Activated CD8-positive, alpha-beta memory T cell treated with anti-CD3 and anti-CD28 coated beads, Interleukin-2, amount 50 U/mL, for 4 hours (primary cell): ENCODE measurements around the gene BTG4.

Source experiments
- DNase-seq: peaks from one replicate; pipeline ENCODE4 v3.0.0-alpha.2; 2020

Gene BTG4

DNA sequence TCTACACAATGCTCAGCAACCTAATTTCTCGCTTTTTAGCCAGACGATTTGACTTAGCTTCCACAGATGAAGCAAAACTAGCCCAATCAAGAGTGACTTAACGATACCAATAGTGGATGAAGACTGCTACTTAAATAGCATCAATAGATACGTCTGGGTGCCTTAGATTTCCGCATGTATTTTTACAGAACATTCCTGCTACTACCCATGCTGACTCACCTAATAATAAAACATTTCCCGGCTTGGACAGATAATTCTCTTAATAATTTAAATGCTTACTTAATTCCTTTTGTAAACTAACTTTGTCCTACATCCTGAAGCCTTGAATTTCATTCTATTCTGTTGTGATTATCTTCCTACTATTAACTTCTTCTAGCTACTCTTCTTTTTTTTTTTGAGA, 23.1 kb upstream of the BTG4 start:
- no peak for DNase-seq

DNA sequence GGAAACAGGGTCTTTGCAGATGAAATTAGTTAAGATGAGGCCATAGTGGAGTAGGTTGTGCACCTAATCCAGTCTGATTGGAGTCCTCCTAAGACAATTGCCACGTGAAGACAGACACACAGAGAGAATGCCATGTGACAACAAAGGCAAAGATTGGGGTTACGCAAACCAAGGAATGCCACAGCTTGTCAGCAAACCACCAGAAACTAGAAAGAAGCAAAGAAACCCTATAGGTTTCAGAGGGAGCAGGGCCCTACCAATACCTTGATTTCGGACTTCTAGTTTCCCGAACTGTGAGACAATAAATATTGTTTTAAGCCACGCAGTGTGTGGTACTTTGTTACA, 20.2 kb upstream of the BTG4 start:
- DNase-seq = no peak

DNA sequence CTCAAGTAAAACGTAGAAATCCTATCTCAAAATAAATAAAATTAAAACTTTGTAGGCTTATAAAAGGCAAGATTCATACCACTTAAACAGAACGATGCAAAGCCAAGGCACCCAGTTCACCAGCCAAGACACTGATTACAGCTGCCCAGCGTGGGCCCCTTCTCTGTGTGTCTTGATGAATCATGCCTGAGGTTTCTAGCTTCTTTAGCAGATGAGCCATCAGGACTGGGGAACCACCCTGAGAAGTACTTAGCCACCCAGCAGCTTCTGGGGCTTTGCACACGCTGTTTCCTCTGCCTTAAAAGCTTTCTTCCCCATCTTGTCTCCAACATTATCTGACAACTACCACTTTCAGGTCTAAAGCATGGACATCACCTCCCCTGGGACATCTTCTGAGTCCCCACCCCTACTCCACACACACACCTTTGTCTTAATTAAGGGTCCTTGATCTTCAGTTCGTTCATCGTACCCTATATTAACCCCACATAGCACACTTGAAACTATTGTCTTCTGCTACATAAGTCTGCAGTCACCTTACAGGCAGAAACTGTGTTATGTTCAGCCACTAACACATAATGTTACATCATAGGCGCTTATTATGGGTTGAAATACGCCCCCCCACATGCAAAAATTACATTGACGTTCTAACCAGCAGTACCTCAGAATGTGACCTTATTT, 19.6 kb upstream of the BTG4 start:
- DNase-seq = peak; percentile 60

DNA sequence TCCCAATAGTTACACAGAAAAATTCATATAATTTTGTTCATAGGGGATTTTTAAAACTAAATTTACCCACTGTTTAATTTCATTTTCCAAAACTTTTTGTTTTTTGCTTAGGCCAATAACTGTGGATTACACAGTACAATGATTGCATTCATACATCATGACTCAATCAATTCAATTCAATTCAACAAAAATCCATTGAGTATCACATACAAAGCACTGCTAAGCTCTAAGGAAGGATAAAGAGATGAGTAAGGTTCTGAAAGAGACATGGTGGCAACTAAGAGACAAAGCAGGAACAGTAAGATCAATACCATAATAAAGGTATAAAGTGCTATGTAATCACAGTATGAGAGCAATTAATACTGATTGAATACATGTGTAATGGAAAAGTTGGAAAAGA, 18.9 kb upstream of the BTG4 start:
- DNase-seq = no peak

DNA sequence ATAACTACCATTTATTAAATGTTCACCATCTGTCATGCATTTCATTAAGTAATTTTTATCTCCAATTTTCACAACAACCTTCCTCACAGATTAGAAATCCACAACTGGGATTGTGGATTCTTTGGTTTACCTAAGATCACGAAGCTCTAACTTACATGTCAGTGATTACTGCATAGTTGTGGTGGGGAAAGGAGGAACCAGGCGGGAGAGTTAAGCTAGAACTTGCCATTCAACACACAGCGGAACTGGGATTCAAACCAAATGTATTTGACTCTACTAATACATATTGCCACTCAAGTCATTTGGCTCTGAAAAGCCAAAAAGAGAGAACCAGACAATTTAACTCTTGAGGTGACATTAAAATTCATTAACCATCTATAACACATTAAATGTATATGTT, 17.9 kb upstream of the BTG4 start:
- DNase-seq = no peak

DNA sequence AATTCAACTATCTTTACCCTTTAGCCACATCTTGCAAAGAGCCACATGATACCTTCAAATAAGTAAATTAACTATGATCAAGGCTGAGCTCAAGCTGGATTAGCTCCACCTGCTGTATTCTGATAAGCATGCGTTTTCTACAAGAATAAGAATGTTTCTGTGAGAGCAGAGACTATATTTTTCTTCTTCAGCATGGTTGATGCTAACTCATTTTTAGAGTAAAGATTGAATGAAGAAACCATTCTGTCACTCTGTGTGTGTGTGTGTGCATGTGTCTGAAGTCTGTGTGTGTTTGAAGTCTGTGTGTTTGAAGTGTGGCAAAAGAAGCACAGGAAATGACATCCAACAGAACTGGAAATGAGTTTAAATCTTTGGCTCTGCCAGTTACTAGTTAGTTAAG, 16.4 kb upstream of the BTG4 start:
- DNase-seq = no peak

DNA sequence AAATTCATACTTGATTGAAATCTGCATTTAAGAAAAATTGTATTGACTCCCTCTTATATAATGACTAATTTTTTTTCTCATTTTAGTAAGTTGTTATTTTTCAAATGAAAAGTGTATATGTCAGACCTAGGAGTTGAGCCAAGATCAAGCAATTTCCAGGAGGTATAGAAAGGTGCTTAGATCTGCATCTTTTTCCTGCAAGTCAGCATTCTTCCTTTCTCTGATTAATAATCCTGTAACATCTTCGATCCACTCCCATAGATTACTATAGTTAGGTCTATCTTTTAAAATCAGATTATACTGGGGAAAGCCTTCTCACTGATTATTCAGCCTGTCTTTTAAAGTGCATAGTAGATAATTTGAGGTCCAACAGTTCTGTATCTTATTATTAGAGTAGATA, 15.1 kb upstream of the BTG4 start:
- no peak for DNase-seq

DNA sequence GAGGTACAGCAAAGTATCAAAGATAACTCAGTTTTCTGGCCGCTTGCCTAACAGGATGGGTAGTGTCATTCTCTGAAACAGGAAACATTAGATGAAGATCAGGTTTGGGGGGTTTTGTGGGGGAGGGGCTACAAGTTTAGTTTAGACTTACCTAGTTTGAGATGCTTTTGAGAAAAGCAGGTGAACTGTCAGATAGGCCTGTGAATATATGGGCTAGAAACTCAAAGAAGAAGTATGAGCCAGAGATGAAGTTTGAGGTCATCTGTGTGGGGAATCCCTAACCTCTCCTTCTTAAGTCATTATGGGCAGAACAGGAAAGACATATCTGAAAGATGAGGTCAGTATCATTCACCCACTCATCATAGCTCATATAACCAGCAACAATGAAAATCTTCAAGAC, 14.3 kb upstream of the BTG4 start:
- peak; percentile 27 for DNase-seq

DNA sequence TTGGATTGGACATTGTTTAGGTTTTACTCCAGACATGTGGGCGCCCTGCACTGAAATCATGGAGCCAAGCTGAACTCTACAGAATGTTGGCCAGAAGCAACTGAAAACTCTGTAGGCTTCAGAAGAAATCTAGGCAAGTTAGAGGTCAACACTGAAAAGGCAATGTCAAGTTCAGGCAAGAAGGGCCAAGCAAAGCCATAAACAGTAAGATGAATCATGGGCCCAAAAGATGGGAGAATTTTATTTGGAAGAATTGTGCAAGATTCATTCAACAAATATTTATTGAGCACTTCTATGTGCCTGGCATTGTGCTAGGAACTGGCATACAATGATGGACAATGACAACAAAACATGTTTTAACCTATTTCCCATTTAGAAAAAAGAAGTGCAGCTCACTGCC, 13.3 kb upstream of the BTG4 start:
- DNase-seq = no peak

DNA sequence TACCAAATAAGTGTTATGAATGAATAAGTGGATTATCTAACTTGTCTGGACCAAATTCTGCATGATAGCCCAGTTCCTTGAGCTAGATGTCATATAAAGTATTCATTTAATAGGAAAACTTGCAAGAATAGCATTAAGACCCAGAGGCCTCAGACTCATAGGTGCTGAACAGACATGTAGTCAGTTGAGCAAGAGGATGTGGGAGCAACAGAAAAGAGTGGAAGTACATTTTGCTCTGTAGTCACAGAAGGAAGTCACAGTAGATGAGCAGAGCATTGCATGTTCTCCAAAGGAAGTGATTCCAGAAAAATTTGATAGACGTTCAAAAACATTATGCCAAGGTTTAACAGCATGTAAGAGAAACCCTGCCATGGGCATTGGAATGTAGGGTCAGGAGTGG, 11.9 kb upstream of the BTG4 start:
- no peak for DNase-seq

DNA sequence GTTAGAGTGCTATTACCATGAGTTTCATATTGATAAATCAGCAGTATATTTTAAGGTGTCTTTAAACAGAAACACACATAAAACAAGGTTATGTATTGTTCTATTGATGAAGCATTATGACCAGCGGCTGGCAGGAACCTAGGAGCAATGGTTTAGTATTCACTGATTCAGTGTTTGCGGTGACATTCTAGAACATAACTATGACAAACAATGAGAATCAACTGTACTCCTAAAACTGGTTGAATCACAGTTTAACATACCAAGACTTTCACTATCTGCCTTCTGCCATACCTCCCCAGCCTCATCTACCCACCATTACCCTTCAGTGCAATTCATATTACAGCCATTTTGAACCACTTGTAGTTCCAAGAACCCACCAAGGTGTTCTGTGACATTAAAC, 11.2 kb upstream of the BTG4 start:
- DNase-seq = no peak

DNA sequence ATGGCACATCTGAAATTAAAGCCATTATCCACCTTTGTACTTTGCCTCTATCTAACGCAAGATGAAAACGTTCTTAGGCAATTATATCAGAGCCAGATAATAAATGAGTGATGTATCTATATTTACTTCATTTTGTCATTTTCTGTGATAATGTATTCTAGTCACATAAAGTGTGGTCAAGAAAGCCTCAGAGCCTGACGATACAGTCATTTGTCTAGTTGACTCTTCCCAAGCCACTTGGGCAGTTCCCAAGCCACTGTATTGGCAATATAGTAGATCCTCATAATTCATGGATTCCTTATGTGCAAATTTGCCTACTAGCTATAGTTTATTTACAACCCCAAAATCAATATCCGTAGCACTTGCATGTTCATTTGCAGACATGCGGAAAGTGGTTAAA, 10.2 kb upstream of the BTG4 start:
- DNase-seq = no peak

DNA sequence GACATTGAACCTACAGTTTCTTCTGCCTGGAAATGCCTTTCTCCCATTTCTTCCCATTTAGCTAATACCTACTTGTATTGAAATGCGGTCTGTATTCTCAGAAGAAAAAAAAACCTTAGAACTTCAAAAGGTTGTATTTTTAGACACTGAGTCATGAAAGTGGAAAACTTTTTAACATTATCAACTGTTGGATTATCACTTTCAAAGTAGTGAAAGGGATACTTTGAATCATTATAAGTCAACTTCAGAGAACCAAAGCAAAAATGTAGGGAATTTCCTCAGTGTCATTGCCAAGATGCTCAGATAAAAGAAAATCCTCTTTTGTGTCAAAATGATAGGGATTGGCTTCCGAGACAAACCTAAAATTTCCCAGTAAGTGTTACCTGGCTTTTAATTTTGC, 8.9 kb upstream of the BTG4 start:
- no peak for DNase-seq

DNA sequence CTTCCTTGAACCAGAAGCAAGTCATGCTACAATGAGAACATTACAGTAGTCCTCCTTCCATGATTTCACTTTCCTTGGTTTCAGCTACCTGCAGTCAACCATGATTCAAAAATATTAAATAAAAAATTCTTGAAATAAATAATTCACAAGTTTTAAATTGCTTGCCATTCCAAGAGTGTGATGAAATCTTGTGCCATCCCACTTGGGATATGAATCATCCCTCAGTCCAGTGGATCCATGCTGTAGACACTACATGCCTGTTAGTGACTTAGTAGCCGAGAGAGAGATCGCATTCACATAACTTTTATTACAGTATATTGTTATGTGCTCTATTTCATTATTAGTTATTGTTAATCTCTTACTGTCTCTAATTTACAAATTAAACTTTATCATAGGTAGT, 8.4 kb upstream of the BTG4 start:
- DNase-seq = no peak

DNA sequence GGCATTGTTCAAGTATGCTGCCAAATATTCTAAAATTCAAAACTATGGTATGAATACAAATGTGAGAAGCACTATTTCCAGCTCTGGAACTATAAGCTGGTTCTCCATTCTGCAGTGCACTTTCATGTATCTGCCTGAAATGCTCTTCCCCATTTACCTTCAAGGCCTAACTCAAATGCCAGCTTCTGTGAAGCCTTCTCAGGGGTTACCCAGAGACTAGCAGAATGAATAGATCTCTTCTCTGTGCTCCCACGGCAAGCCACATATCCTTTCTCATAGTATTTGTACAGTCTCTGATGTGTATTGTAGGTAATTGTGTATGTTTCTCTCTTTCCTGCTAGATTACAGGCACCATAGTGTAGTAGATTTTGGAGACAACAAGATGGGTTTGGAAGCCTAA, 6.5 kb upstream of the BTG4 start:
- DNase-seq = no peak

DNA sequence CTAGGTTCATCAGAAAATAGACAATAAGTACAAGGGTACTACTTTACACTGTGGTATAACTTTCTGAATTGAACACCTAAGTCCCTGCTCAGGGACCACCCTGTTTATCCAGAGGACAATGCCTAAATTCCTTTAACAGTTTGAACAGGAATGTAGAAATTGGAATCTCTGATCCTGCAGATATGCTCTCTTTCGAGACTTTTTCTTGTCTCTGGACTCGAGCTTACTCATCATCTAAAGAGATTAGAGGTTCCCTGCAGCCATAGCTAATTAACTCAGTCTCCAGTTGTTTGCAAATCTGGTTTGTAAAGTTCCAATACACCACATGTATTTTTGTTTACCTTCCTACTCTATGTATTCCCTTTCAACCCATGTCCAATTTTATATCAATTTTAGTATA, 3.4 kb upstream of the BTG4 start:
- DNase-seq = no peak

DNA sequence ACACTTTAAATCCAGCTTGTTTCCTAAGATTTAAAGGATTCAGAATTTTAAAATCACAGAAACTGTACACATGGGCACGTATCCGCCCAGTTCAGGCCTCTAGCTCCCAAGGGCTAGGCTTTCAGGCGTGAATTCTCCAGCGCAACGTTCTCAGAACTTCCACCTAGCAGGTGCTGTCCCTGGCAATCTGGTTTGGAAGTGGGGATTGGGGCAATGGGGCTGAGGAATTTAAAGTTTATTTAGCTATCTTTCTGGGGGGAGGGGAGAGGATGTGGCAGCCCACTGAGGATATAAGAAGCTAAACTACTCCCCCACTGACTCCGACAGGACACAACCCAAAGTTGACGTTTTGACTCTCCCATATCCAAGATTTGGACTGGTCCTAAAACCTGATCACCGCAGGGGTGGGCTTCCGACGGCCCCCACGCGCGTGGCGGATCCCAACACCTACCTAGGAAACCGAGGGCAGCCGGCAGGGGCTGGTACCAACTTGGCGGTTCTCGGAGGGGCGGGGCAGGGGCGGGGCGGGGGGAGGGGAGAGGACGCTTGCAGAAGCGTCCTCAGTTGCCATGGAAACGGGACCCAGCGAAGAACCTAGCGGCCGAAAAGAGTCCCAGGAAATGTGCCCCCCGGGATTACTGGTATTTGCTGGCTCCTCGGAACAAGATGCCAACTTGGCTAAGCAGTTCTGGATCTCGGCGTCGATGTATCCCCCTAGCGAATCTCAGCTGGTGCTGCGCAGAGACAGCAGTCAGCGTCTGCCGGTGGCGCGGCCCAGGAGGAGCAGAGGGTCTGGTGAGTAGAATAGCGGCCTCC, 2.2 kb upstream of the BTG4 start, which contains the start of gene HOATZ:
Gene HOATZ (plus strand): TSS at position 563 of the 816 bp plus-strand sequence. CDS start 7 bp downstream, at position 570.
- no peak for DNase-seq

DNA sequence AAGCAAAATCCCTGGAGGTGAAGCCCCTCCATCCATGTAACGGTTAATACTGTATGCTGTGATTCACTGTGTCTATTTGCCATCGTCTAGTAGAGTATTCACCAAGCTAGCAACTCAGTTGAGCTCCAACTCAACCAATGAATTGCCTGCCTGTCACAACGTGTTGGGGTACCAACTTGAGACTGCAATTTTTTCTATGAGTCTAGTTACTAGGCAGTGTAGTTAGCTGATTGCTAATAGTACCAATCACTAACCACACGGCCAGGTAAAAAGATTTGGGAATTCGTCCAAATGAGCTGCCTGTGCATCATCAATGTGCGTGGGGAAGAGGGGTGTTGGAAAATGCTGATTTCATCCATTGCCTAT, 1.0 kb upstream of the BTG4 start:
- no peak for DNase-seq

DNA sequence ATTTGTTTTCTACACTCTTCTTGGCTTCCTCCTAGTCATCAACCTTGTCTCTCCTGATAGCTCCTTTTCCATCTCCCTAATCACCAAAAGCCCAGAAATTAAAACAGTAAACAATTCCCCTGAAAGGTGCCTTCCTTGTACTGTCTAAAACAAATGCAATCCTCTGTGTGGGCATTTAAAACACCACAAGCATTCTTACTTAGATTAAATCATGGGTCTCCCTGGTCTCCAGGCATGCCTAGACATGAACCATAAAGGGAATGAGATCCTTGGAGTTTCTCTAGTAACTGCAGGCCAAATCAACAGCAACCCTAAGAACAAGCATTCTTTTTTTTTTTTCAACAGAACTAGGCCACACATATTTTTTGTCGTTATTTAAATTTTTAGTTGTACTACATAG, 1.9 kb downstream of the BTG4 start:
- no peak for DNase-seq

DNA sequence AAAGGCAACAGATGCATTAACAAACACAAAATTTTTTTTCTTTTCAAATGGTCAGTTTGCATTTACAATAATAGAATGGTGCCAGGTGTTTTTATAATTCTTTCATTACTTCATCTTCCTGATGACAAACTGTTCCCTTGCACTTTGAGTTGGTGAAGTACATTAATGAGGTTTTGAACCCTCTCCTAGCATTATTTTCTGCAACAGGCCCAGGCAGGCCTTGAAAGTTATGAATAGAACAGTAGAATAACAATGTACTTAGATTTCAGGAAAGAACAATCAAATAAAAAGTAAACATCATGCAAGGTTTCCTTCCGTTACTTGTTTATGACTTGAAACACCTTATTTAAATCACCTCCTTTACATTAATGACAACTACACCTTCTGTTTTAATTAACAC, 9.6 kb downstream of the BTG4 start:
- DNase-seq = no peak

DNA sequence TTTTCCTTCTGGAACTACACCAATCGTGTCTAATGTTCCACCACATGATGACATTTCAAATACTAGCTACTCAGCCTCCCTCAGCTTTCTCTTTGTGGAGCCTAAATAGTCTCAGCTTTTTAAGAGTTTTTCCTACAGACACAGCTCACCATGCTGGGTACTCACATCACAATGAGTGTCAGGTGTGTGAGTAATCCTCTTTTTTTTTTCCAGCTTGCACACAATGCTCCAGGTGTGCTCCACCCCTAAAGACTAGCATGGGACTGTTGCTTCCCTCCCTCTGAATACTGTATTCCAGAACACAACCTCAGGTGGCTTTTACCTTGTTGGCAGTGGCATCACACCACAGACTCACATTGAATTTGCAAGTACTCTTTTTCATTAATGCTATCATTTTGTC, 11.7 kb downstream of the BTG4 start:
- no peak for DNase-seq

DNA sequence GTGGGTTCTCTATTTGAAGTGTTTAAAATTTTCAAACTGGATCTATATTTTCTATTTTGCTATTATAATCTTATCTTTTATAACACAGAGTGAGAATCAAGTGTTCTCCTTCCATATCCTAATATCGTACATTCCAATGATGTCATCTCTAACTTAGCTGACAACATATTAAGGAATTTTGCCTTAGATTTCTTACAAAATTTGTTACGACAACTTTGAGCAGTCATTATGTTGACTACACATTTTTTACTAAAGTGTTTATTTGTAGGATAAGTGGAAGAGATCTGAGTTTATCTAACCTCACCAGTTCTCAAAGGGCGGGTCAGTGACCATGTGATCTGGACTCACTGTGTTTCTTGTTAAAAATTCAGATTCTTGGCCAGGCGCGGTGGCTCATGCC, 12.7 kb downstream of the BTG4 start:
- no peak for DNase-seq

DNA sequence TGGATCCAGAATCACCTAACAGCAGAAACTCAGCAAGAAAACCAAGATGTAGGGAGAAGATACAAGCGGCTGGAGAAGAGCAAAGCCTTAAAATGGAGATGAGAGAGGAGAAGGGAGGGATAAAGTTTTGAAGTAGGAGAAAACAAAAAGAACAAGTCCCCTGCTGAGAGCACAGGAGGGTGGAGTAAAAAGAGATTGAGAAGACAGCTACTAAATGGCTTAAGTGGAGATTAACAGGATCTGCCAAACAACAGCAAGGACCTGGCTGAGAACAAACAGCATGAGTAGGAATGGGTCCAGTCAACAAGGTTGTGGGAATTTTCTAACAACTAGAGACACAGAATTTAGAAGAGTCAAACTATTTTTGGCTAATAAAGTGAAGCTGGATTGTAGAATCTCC, 18.1 kb downstream of the BTG4 start:
- no peak for DNase-seq

DNA sequence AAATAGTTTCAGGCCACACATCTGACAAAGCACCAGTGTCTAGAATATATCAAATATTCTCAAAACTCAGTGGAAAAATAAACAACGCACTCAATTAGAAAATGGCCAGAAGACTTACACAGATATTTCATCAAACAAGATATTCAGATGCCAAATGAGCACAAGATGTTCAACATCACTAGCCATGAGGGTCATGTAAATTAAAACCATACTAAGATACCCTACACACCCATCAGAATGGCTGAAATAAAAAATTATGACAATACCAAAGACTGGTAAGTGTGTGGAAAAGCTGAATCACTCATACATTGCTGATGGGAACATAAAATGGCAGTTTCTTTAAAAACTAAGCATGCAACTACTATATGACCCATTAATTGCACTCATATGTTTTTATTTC, 21.7 kb downstream of the BTG4 start:
- DNase-seq = no peak

DNA sequence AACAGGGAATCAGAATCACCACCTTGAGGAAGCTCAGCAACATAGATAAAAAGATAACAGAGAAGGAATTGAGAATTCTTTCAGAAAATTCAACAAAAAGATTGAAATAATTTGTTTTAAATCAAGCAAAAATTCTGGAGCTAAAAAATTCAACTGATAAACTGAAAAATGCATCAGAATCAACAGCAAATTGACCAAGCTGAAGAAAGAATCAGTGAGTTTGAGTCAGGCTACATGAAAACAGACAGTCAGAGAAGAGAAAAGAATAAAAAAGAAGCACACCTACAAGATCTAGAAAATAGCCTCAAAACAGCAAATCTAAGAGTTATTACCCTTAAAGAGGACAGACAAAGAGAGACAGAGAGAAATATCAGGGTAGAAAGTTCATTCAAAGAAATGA, 28.8 kb downstream of the BTG4 start:
- DNase-seq = no peak
